HCT116 (cell line): ENCODE results near the gene GLDC.

Experiments
- CEBPB ChIP-seq: IDR thresholded peaks from 2 replicates; pipeline ENCODE4 v1.6.1; 2012; ENCODE audit warnings: low read depth
- CTCF ChIP-seq, 3 experiments: fragments of 200-600 bp in 1 of 3; sonication (generic) in 1 of 3; IDR thresholded peaks in 2 of 3; conservative IDR thresholded peaks in 1 of 3; 2 replicates each; pipeline ENCODE4 v1.5.1; 2012 to 2017; ENCODE audit warnings: low read depth in 2 of 3, low read length in 2 of 3, antibody characterized with exemption in 1 of 3, borderline replicate concordance in 1 of 3, control low read depth in 1 of 3, mild to moderate bottlenecking in 1 of 3, mixed read lengths in 1 of 3, mixed run types in 1 of 3, moderate library complexity in 1 of 3; ENCODE audit not compliant: insufficient read depth in 1 of 3
- EZH2 ChIP-seq: fragments of 200-600 bp; sonication (generic); IDR thresholded peaks from 2 replicates; pipeline ENCODE4 v1.6.1; 2017; ENCODE audit warnings: antibody characterized with exemption, mixed run types
- EZH2phosphoT487 ChIP-seq: fragments of 200-600 bp; IDR thresholded peaks from 2 replicates; pipeline ENCODE4 v1.6.1; 2018; ENCODE audit warnings: antibody characterized with exemption, borderline replicate concordance
- POLR2A ChIP-seq: IDR thresholded peaks from 2 replicates; pipeline ENCODE4 v1.7.0; 2011; ENCODE audit warnings: borderline replicate concordance; ENCODE audit not compliant: insufficient read depth, insufficient read length; ENCODE audit errors: extremely low read depth
- POLR2AphosphoS5 ChIP-seq: IDR thresholded peaks from 2 replicates; pipeline ENCODE4 v1.6.1; 2011; ENCODE audit warnings: mild to moderate bottlenecking, low read depth, low read length, moderate library complexity
- RAD21 ChIP-seq: IDR thresholded peaks from 2 replicates; pipeline ENCODE4 v1.6.1; 2012; ENCODE audit warnings: low read depth, mild to moderate bottlenecking
- SIN3A ChIP-seq: IDR thresholded peaks from 2 replicates; pipeline ENCODE4 v1.6.1; 2012; ENCODE audit warnings: low read depth
- SP1 ChIP-seq: IDR thresholded peaks from 2 replicates; pipeline ENCODE4 v1.6.1; 2012; ENCODE audit warnings: low read depth
- TCF7L2 ChIP-seq: IDR thresholded peaks from 2 replicates; pipeline ENCODE4 v1.7.0; 2011; ENCODE audit warnings: borderline replicate concordance, inconsistent platforms; ENCODE audit not compliant: insufficient read depth, insufficient read length; ENCODE audit errors: extremely low read depth
- YY1 ChIP-seq: IDR thresholded peaks from 2 replicates; pipeline ENCODE4 v1.6.1; 2011; ENCODE audit warnings: low read length, low read depth, moderate library complexity, mild to moderate bottlenecking; ENCODE audit not compliant: insufficient replicate concordance; ENCODE audit errors: extremely low read depth
- TF ChIP-seq, protein P1 (sequence below): IDR thresholded peaks from 2 replicates; pipeline ENCODE4 v1.6.1; 2012
- TF ChIP-seq, protein P2 (sequence below): IDR thresholded peaks from 2 replicates; pipeline ENCODE4 v1.6.1; 2012; ENCODE audit warnings: low read depth

DNA sequence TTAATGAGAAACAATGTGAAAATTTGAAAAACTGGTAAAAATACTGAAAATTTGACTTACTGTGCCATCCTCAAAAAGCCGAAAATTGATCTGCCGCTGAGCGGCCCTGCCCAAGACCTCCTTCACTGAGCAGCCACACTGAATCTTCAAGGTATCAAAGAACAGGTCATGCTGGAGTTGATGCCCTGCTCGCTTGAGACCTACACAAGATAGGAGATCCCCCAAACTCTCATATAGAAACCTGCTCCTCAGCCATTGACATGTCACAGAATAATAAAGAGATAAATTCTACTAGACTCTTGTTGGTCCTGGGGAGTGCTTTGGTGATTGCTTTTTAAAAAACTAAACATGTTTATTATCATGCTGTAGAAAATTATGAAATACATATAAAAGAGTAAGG lies 52.7 kb downstream of the GLDC start:
- TF ChIP-seq, protein P1, sequence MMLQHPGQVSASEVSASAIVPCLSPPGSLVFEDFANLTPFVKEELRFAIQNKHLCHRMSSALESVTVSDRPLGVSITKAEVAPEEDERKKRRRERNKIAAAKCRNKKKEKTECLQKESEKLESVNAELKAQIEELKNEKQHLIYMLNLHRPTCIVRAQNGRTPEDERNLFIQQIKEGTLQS: no peak
- TF ChIP-seq EZH2 (no peak), POLR2A (no peak), CEBPB (no peak), CTCF (IDR thresholded peaks at IDR 0.05 in 2 of 3, conservative IDR thresholded peaks at IDR 0.05 in 1 of 3; ENCODE audit: borderline replicate concordance in 1 of 3, insufficient read depth in 1 of 3, low read depth in 2 of 3, low read length in 2 of 3) (no peak), POLR2AphosphoS5 (no peak), SIN3A (no peak), RAD21 (no peak), TCF7L2 (no peak), SP1 (no peak), YY1 (no peak), EZH2phosphoT487 (no peak)
- TF ChIP-seq, protein P2, sequence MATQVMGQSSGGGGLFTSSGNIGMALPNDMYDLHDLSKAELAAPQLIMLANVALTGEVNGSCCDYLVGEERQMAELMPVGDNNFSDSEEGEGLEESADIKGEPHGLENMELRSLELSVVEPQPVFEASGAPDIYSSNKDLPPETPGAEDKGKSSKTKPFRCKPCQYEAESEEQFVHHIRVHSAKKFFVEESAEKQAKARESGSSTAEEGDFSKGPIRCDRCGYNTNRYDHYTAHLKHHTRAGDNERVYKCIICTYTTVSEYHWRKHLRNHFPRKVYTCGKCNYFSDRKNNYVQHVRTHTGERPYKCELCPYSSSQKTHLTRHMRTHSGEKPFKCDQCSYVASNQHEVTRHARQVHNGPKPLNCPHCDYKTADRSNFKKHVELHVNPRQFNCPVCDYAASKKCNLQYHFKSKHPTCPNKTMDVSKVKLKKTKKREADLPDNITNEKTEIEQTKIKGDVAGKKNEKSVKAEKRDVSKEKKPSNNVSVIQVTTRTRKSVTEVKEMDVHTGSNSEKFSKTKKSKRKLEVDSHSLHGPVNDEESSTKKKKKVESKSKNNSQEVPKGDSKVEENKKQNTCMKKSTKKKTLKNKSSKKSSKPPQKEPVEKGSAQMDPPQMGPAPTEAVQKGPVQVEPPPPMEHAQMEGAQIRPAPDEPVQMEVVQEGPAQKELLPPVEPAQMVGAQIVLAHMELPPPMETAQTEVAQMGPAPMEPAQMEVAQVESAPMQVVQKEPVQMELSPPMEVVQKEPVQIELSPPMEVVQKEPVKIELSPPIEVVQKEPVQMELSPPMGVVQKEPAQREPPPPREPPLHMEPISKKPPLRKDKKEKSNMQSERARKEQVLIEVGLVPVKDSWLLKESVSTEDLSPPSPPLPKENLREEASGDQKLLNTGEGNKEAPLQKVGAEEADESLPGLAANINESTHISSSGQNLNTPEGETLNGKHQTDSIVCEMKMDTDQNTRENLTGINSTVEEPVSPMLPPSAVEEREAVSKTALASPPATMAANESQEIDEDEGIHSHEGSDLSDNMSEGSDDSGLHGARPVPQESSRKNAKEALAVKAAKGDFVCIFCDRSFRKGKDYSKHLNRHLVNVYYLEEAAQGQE: no peak
